HepG2 (cell line): ENCODE measurements around the gene F8. TPM values are rescaled to one million over a fixed set of nuclear protein-coding genes. Genes with fewer than 3 reads are reported as not detected.

Experiments
- ATAC-seq: fragments of 200-7000 bp; cut with Tn5 transposase; 3 replicates; pipeline ENCODE4 v1.9.1; 2020; ENCODE audit warnings: mild to moderate bottlenecking, moderate library complexity
- BruUV-seq: library from RNA; stranded (reverse); fragments of 400-500 nt; replicated peaks from 2 replicates; lab custom pipeline; 2021; lab: Mats Ljungman, UMichigan
- CTCF ChIA-PET: fragments of 300-600 bp; formaldehyde crosslinking; extraction: SDS; loops from one replicate; lab custom pipeline; 2021; ENCODE audit warnings: low total read pairs, inconsistent platforms, low intra/inter-chr PET ratio; lab: Yijun Ruan, JAX
- POLR2A ChIA-PET: fragments of 350-600 bp; sonication (Branson Sonifier 250); formaldehyde crosslinking; loops from one replicate; lab custom pipeline; 2020; ENCODE audit warnings: antibody characterized with exemption, inconsistent platforms; lab: Yijun Ruan, JAX
- DNase-seq: peaks from one replicate; pipeline ENCODE4 v3.0.0-alpha.2; 2015; ENCODE audit warnings: low spot score
- FAIRE-seq: peaks from 3 replicates; lab custom pipeline; 2011; peaks lifted over from hg19 to GRCh38; lab: Jason Lieb, UNC
- H2AFZ ChIP-seq: one replicate; pipeline ENCODE4 v1.6.1; 2011; ENCODE audit warnings: low read length, inconsistent platforms
- H3K27ac ChIP-seq: fragments of 300-600 bp; 3 replicates; pipeline ENCODE4 v1.8.0; 2011; ENCODE audit warnings: mixed run types, mild to moderate bottlenecking, mixed read lengths, low read length, inconsistent platforms; ENCODE audit not compliant: insufficient read depth; ENCODE audit errors: extremely low read length
- H3K27me3 ChIP-seq, 2 experiments: fragments of 200-600 bp in 1 of 2; 2 replicates in 1 of 2; 3 replicates in 1 of 2; pipeline versions ENCODE4 v1.6.0 to v1.8.0; 2011; ENCODE audit warnings: low read length in 2 of 2, mild to moderate bottlenecking in 2 of 2, moderate library complexity in 2 of 2, inconsistent platforms in 1 of 2; ENCODE audit not compliant: insufficient read depth in 2 of 2, control insufficient read depth in 1 of 2
- H3K36me3 ChIP-seq, 2 experiments: fragments of 200-600 bp in 1 of 2; replicated peaks in 1 of 2; 2 replicates in 1 of 2; 3 replicates in 1 of 2; pipeline versions ENCODE4 v1.5.1 to v1.8.0; 2011; ENCODE audit warnings: low read length in 2 of 2, inconsistent platforms in 1 of 2; ENCODE audit not compliant: insufficient read depth in 2 of 2, control insufficient read depth in 1 of 2
- H3K4me1 ChIP-seq: 2 replicates; pipeline ENCODE4 v1.5.1; 2012; ENCODE audit warnings: low read length, inconsistent platforms; ENCODE audit not compliant: insufficient read depth
- H3K4me2 ChIP-seq: 2 replicates; pipeline ENCODE4 v1.6.0; 2011; ENCODE audit warnings: low read depth, low read length, inconsistent platforms
- H3K4me3 ChIP-seq, 3 experiments: fragments of 200-600 bp in 1 of 3; sonication (generic), shearing (Covaris generic) in 1 of 3; replicated peaks in 1 of 3; 2 replicates each; pipeline ENCODE4 v1.5.1; 2011 to 2016; ENCODE audit warnings: low read length in 3 of 3, inconsistent platforms in 2 of 3, low read depth in 2 of 3, mild to moderate bottlenecking in 2 of 3, control low read depth in 1 of 3, mixed read lengths in 1 of 3; ENCODE audit not compliant: insufficient read depth in 1 of 3
- H3K79me2 ChIP-seq: one replicate; pipeline ENCODE4 v1.6.1; 2011; ENCODE audit warnings: low read length, inconsistent platforms; ENCODE audit not compliant: insufficient read depth
- H3K9ac ChIP-seq: 2 replicates; pipeline ENCODE4 v1.6.0; 2011; ENCODE audit warnings: mild to moderate bottlenecking, low read depth, low read length, inconsistent platforms; ENCODE audit not compliant: insufficient read depth
- H3K9me3 ChIP-seq: 2 replicates; pipeline ENCODE4 v1.5.1; 2012; ENCODE audit warnings: mild to moderate bottlenecking, low read length
- H4K20me1 ChIP-seq: 2 replicates; pipeline ENCODE4 v1.6.0; 2011; ENCODE audit warnings: inconsistent platforms, mild to moderate bottlenecking, low read length, moderate library complexity; ENCODE audit not compliant: insufficient read depth
- ARNTL ChIP-seq: sonication (generic); formaldehyde crosslinking; IDR thresholded peaks from 2 replicates; pipeline ENCODE4 v1.4.0; 2020; ENCODE audit warnings: mild to moderate bottlenecking, missing genetic modification reagents
- GABPA ChIP-seq, 2 experiments: IDR thresholded peaks; 2 replicates each; pipeline ENCODE4 v1.6.1; 2011 to 2016; ENCODE audit warnings: low read depth in 2 of 2, low read length in 1 of 2, missing biosample characterization in 1 of 2, missing genetic modification characterization in 1 of 2
- KDM1A ChIP-seq: IDR thresholded peaks from 2 replicates; pipeline ENCODE4 v1.6.1; 2016; ENCODE audit warnings: missing compliant biosample characterization
- RAD21 ChIP-seq: fragments of 450-650 bp; formaldehyde crosslinking; IDR thresholded peaks from 2 replicates; pipeline ENCODE4 v1.5.0; 2020; ENCODE audit warnings: mild to moderate bottlenecking
- SP140L ChIP-seq: sonication (generic); formaldehyde crosslinking; IDR thresholded peaks from 2 replicates; pipeline ENCODE4 v1.4.0; 2020; ENCODE audit warnings: missing genetic modification reagents, borderline replicate concordance
- ZNF577 ChIP-seq: sonication (generic); formaldehyde crosslinking; IDR thresholded peaks from 2 replicates; pipeline ENCODE4 v1.4.0; 2020; ENCODE audit warnings: mild to moderate bottlenecking, low read depth, missing genetic modification reagents, borderline replicate concordance
- ZSCAN21 ChIP-seq: sonication (generic); formaldehyde crosslinking; IDR thresholded peaks from 2 replicates; pipeline ENCODE4 v1.8.0; 2022; ENCODE audit warnings: mild to moderate bottlenecking, missing genetic modification reagents, moderate library complexity, borderline replicate concordance
- WGBS: methylation state at CpG from one replicate; pipeline ENCODE4 v1.1.6; 2017; ENCODE audit warnings: low lambda C conversion rate; 5-methylcytosine and 5-hydroxymethylcytosine counted together
- in situ Hi-C: cut with HindIII; loops from 2 replicates; pipeline ENCODE4 v1.10.0; 2017; ENCODE audit warnings: low pct_unique_long_range_greater_than_20kb; ENCODE audit not compliant: extremely low pct_ligation_motif_present
- intact Hi-C: fragments of 100-400 bp; cut with micrococcal nuclease; formaldehyde crosslinking; loops from one replicate; pipeline ENCODE4 v1.10.0; 2022; ENCODE audit not compliant: unreplicated experiment
- polyA plus RNA-seq, 8 experiments: library from polyadenylated mRNA; depleted of rRNA in 3 of 8; stranded (reverse) in 7 of 8; unstranded in 1 of 8; fragments of >200 nt; fragmentation: Illumina TruSeq in 4 of 8; extraction: Trizol in 4 of 8; gene quantifications; 2 replicates each; pipeline versions ENCODE4 v1.2.1 to v1.2.3, GENCODE V29; 2011 to 2016; ENCODE audit warnings: low read depth in 4 of 8, missing spikeins in 1 of 8, mixed read lengths in 1 of 8; ENCODE audit not compliant: insufficient read depth in 1 of 8
- total RNA-seq, 5 experiments: library from RNA; depleted of rRNA; stranded (reverse); fragments of >200 nt; fragmentation: Illumina TruSeq; extraction: Trizol; gene quantifications; 2 replicates each; pipeline ENCODE4 v1.2.3, GENCODE V29; 2016; ENCODE audit warnings: low read depth in 1 of 5
- TF ChIP-seq, protein P1 (sequence below): sonication (generic); formaldehyde crosslinking; IDR thresholded peaks from 2 replicates; pipeline ENCODE4 v1.4.0; 2020; ENCODE audit warnings: missing genetic modification reagents
- TF ChIP-seq, protein P2 (sequence below): sonication (generic); formaldehyde crosslinking; conservative IDR thresholded peaks from 2 replicates; pipeline ENCODE4 v1.8.0; 2022; ENCODE audit warnings: low read depth, missing genetic modification reagents
- TF ChIP-seq, protein P3 (sequence below): sonication (generic); formaldehyde crosslinking; IDR thresholded peaks from 2 replicates; pipeline ENCODE4 v1.9.0; 2022; ENCODE audit warnings: missing genetic modification reagents, mild to moderate bottlenecking, borderline replicate concordance
- TF ChIP-seq, protein P4 (sequence below): sonication (generic); formaldehyde crosslinking; IDR thresholded peaks from 2 replicates; pipeline ENCODE4 v1.4.0; 2020; ENCODE audit warnings: mild to moderate bottlenecking, low read depth, missing genetic modification reagents
- TF ChIP-seq, protein P5 (sequence below): sonication (generic); formaldehyde crosslinking; IDR thresholded peaks from 2 replicates; pipeline ENCODE4 v1.5.1; 2020; ENCODE audit warnings: mild to moderate bottlenecking, missing genetic modification reagents, moderate library complexity
- TF ChIP-seq, protein P6 (sequence below): sonication (generic); formaldehyde crosslinking; IDR thresholded peaks from 2 replicates; pipeline ENCODE4 v1.8.1; 2023; ENCODE audit warnings: mild to moderate bottlenecking, inconsistent platforms, moderate library complexity, missing genetic modification reagents, borderline replicate concordance
- TF ChIP-seq, protein P7 (sequence below): IDR thresholded peaks from 2 replicates; pipeline ENCODE4 v1.6.1; 2016; ENCODE audit warnings: mild to moderate bottlenecking, missing biosample characterization, missing genetic modification reagents

F8 gene
- total and polyA plus RNA-seq, 2 of the 13 experiments (the other 11 are each of a cell fraction or from before 2014, with no cell fraction given) = 0.29 to 0.61 TPM

DNA sequence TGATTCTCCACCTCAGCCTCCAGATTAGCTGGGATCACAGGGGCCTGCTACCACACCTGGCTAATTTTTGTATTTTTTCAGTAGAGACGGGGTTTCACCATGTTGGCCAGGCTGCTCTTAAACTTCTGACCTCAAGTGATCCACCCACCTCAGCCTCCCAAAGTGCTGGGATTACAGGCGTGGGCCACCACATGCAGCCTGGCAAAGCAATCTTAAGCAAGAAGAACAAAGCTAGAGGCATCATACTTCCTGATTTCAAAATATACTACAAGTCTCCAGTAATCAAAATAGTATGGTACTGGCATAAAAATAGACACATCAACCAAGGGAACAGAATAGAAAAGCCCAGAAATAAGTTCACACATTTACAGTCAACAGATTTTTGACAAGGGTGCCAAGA lies 149.2 kb downstream of the F8 start:
- Histone ChIP-seq H3K36me3 (no peaks in the 10 kb centered on the region), H2AFZ (no peak overlapping the region), H3K9ac (no peak overlapping the region), H3K27me3 (no peaks in the 10 kb centered on the region), H3K79me2 (no peaks in the 10 kb centered on the region), H4K20me1 (no peaks in the 10 kb centered on the region), H3K27ac (no peak overlapping the region), H3K4me3 (no peak overlapping the region), H3K4me1 (no peaks in the 10 kb centered on the region), H3K4me2 (no peak overlapping the region), H3K9me3 (no peaks in the 10 kb centered on the region)
- ATAC-seq (no peak), DNase-seq (no peak), FAIRE-seq (no peak)
- intact Hi-C loops (no loop called here), in situ Hi-C loops (no loop called here)
- WGBS = 50% methylated on average over 2 of the region's 2 CpGs
- POLR2A ChIA-PET = no interaction called here
- CTCF ChIA-PET = no interaction called here
- BruUV-seq = no TSS peak
- TF ChIP-seq, protein P1, sequence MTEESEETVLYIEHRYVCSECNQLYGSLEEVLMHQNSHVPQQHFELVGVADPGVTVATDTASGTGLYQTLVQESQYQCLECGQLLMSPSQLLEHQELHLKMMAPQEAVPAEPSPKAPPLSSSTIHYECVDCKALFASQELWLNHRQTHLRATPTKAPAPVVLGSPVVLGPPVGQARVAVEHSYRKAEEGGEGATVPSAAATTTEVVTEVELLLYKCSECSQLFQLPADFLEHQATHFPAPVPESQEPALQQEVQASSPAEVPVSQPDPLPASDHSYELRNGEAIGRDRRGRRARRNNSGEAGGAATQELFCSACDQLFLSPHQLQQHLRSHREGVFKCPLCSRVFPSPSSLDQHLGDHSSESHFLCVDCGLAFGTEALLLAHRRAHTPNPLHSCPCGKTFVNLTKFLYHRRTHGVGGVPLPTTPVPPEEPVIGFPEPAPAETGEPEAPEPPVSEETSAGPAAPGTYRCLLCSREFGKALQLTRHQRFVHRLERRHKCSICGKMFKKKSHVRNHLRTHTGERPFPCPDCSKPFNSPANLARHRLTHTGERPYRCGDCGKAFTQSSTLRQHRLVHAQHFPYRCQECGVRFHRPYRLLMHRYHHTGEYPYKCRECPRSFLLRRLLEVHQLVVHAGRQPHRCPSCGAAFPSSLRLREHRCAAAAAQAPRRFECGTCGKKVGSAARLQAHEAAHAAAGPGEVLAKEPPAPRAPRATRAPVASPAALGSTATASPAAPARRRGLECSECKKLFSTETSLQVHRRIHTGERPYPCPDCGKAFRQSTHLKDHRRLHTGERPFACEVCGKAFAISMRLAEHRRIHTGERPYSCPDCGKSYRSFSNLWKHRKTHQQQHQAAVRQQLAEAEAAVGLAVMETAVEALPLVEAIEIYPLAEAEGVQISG (CRISPR knock-in tag) = no peak
- TF ChIP-seq ZNF577 (CRISPR knock-in tag) (no peak), SP140L (CRISPR knock-in tag) (no peak), GABPA (IDR thresholded peaks at IDR 0.05; ENCODE audit: low read depth, low read length) (no peak), GABPA (CRISPR knock-in tag; IDR thresholded peaks at IDR 0.05; ENCODE audit: low read depth) (no peak), ARNTL (CRISPR knock-in tag) (no peak), KDM1A (CRISPR knock-in tag) (no peak), ZSCAN21 (CRISPR knock-in tag) (no peak), RAD21 (no peak)
- TF ChIP-seq, protein P2, sequence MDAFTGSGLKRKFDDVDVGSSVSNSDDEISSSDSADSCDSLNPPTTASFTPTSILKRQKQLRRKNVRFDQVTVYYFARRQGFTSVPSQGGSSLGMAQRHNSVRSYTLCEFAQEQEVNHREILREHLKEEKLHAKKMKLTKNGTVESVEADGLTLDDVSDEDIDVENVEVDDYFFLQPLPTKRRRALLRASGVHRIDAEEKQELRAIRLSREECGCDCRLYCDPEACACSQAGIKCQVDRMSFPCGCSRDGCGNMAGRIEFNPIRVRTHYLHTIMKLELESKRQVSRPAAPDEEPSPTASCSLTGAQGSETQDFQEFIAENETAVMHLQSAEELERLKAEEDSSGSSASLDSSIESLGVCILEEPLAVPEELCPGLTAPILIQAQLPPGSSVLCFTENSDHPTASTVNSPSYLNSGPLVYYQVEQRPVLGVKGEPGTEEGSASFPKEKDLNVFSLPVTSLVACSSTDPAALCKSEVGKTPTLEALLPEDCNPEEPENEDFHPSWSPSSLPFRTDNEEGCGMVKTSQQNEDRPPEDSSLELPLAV = no peak
- TF ChIP-seq, protein P3, sequence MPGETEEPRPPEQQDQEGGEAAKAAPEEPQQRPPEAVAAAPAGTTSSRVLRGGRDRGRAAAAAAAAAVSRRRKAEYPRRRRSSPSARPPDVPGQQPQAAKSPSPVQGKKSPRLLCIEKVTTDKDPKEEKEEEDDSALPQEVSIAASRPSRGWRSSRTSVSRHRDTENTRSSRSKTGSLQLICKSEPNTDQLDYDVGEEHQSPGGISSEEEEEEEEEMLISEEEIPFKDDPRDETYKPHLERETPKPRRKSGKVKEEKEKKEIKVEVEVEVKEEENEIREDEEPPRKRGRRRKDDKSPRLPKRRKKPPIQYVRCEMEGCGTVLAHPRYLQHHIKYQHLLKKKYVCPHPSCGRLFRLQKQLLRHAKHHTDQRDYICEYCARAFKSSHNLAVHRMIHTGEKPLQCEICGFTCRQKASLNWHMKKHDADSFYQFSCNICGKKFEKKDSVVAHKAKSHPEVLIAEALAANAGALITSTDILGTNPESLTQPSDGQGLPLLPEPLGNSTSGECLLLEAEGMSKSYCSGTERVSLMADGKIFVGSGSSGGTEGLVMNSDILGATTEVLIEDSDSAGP = no peak
- TF ChIP-seq, protein P4, sequence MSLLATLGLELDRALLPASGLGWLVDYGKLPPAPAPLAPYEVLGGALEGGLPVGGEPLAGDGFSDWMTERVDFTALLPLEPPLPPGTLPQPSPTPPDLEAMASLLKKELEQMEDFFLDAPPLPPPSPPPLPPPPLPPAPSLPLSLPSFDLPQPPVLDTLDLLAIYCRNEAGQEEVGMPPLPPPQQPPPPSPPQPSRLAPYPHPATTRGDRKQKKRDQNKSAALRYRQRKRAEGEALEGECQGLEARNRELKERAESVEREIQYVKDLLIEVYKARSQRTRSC = no peak
- TF ChIP-seq, protein P5, sequence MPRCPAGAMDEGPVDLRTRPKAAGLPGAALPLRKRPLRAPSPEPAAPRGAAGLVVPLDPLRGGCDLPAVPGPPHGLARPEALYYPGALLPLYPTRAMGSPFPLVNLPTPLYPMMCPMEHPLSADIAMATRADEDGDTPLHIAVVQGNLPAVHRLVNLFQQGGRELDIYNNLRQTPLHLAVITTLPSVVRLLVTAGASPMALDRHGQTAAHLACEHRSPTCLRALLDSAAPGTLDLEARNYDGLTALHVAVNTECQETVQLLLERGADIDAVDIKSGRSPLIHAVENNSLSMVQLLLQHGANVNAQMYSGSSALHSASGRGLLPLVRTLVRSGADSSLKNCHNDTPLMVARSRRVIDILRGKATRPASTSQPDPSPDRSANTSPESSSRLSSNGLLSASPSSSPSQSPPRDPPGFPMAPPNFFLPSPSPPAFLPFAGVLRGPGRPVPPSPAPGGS (CRISPR knock-in tag) = no peak
- TF ChIP-seq, protein P6, sequence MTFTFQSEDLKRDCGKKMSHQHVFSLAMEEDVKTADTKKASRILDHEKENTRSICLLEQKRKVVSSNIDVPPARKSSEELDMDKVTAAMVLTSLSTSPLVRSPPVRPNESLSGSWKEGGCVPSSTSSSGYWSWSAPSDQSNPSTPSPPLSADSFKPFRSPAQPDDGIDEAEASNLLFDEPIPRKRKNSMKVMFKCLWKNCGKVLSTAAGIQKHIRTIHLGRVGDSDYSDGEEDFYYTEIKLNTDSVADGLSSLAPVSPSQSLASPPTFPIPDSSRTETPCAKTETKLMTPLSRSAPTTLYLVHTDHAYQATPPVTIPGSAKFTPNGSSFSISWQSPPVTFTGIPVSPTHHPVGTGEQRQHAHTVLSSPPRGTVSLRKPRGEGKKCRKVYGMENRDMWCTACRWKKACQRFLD = no peak
- TF ChIP-seq, protein P7, sequence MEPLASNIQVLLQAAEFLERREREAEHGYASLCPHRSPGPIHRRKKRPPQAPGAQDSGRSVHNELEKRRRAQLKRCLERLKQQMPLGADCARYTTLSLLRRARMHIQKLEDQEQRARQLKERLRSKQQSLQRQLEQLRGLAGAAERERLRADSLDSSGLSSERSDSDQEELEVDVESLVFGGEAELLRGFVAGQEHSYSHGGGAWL (CRISPR knock-in tag) = no peak
